GM12878 (cell line): ENCODE results near the gene SPRED3.

ENCODE experiments used
- ATF2 ChIP-seq: IDR thresholded peaks from 2 replicates; pipeline ENCODE4 v1.6.1; 2012; ENCODE audit warnings: low read length, inconsistent platforms
- BHLHE40 ChIP-seq, 2 experiments: fragments of 450-650 bp in 1 of 2; IDR thresholded peaks; 2 replicates each; pipeline ENCODE4 v1.6.1; 2011 to 2017; ENCODE audit warnings: low read depth in 2 of 2, borderline replicate concordance in 1 of 2, improper control_type of control experiment in 1 of 2, low read length in 1 of 2, mild to moderate bottlenecking in 1 of 2
- CBX5 ChIP-seq: sonication (generic); IDR thresholded peaks from 2 replicates; pipeline ENCODE4 v1.6.1; 2016; ENCODE audit warnings: low read depth, moderate library complexity, mild to moderate bottlenecking, inconsistent platforms
- CHD1 ChIP-seq: IDR thresholded peaks from 2 replicates; pipeline ENCODE4 v1.6.1; 2012; ENCODE audit warnings: low read depth, low read length, improper control_type of control experiment
- CTCF ChIP-seq, 3 experiments: IDR thresholded peaks in 2 of 3; conservative IDR thresholded peaks in 1 of 3; 2 replicates each; pipeline ENCODE4 v1.5.1; 2011; ENCODE audit warnings: low read depth in 3 of 3, low read length in 3 of 3, mild to moderate bottlenecking in 3 of 3, control low read depth in 2 of 3, moderate library complexity in 2 of 3, inconsistent platforms in 1 of 3, mixed read lengths in 1 of 3; ENCODE audit not compliant: control insufficient read depth in 2 of 3, insufficient read depth in 1 of 3; ENCODE audit errors: extremely low read depth in 1 of 3
- EP300 ChIP-seq, 2 experiments: fragments of 150-350 bp in 1 of 2; IDR thresholded peaks; 2 replicates each; pipeline ENCODE4 v1.6.1; 2011 to 2012; ENCODE audit warnings: low read depth in 2 of 2, low read length in 2 of 2, borderline replicate concordance in 1 of 2, improper control_type of control experiment in 1 of 2, inconsistent platforms in 1 of 2; ENCODE audit not compliant: control insufficient read depth in 1 of 2
- GABPA ChIP-seq: IDR thresholded peaks from 2 replicates; pipeline ENCODE4 v1.6.1; 2014; ENCODE audit warnings: antibody characterized with exemption, low read depth, mild to moderate bottlenecking, inconsistent platforms
- MYC ChIP-seq: IDR thresholded peaks from 2 replicates; pipeline ENCODE4 v1.6.1; 2011; ENCODE audit warnings: mild to moderate bottlenecking, low read length, moderate library complexity, inconsistent platforms; ENCODE audit not compliant: insufficient read depth, insufficient replicate concordance, insufficient read length, severe bottlenecking
- POLR2AphosphoS5 ChIP-seq: IDR thresholded peaks from 2 replicates; pipeline ENCODE4 v1.6.1; 2011; ENCODE audit warnings: mild to moderate bottlenecking, low read length, inconsistent platforms
- RCOR1 ChIP-seq: conservative IDR thresholded peaks from 2 replicates; pipeline ENCODE4 v1.6.1; 2012; ENCODE audit warnings: low read depth, low read length, improper control_type of control experiment
- SMC3 ChIP-seq: IDR thresholded peaks from 2 replicates; pipeline ENCODE4 v1.6.1; 2011; ENCODE audit warnings: low read length, improper control_type of control experiment, borderline replicate concordance
- SRF ChIP-seq, 2 experiments: IDR thresholded peaks; 2 replicates each; pipeline ENCODE4 v1.6.1; 2011; ENCODE audit warnings: low read depth in 2 of 2, low read length in 2 of 2, mild to moderate bottlenecking in 1 of 2, moderate library complexity in 1 of 2

GRCh38 chr19:38395381-38396114 lies 7.1 kb downstream of the SPRED3 start:
- no peak for TF ChIP-seq BHLHE40 (IDR thresholded peaks at IDR 0.05; ENCODE audit: borderline replicate concordance in 1 of 2, low read depth in 2 of 2, low read length in 1 of 2)
- TF ChIP-seq ATF2, result no peak
- no peak for TF ChIP-seq SRF (IDR thresholded peaks at IDR 0.05; ENCODE audit: low read depth in 2 of 2, low read length in 2 of 2)
- no peak for TF ChIP-seq CTCF (IDR thresholded peaks at IDR 0.05 in 2 of 3, conservative IDR thresholded peaks at IDR 0.05 in 1 of 3; ENCODE audit: control insufficient read depth in 2 of 3, extremely low read depth in 1 of 3, insufficient read depth in 1 of 3, low read depth in 3 of 3, low read length in 3 of 3)
- no peak for TF ChIP-seq CHD1
- TF ChIP-seq GABPA, result no peak
- TF ChIP-seq CBX5, result no peak
- no peak for TF ChIP-seq MYC
- TF ChIP-seq EP300 (IDR thresholded peaks at IDR 0.05; ENCODE audit: borderline replicate concordance in 1 of 2, control insufficient read depth in 1 of 2, low read depth in 2 of 2, low read length in 2 of 2), result no peak
- TF ChIP-seq RCOR1, result no peak
- TF ChIP-seq SMC3, result no peak
- TF ChIP-seq POLR2AphosphoS5, result no peak
